ENCODE measurements around the gene PARS2. TPM values are rescaled to one million over a fixed set of nuclear protein-coding genes. Genes with fewer than 3 reads are reported as not detected.

Gene PARS2
- total RNA-seq, 1 donor, result 6.2 TPM

- TF ChIP-seq CTCF (IDR thresholded peaks at IDR 0.05; ENCODE audit: extremely low read depth, low read depth, low read length), result peak; percentile 93
- no peak overlapping the region for H3K4me3 ChIP-seq (ENCODE audit: insufficient read depth, low read length)
- no peaks in the 10 kb centered on the region for H3K27me3 ChIP-seq (ENCODE audit: insufficient read depth, low read length)
- H3K27ac ChIP-seq (ENCODE audit: low read depth, low read length), result no peak overlapping the region
- no peak overlapping the region for H3K4me2 ChIP-seq (ENCODE audit: insufficient read depth, low read length)
- H3K4me1 ChIP-seq (ENCODE audit: insufficient read depth, low read length), result peaks cover 8% of the 10 kb centered on the region
- no peaks in the 10 kb centered on the region for H4K20me1 ChIP-seq (ENCODE audit: insufficient read depth, low read length)
- no peak overlapping the region for H2AFZ ChIP-seq (ENCODE audit: low read length)
- peak; percentile 96 for DNase-seq (ENCODE audit: insufficient read length, low spot score, missing footprints)
- H3K36me3 ChIP-seq (ENCODE audit: insufficient read depth, low read length), result no peaks in the 10 kb centered on the region
- H3K9me3 ChIP-seq (ENCODE audit: low read depth, low read length), result no peaks in the 10 kb centered on the region
- no peaks in the 10 kb centered on the region for H3K79me2 ChIP-seq (ENCODE audit: insufficient read depth, low read length)
Observed at GRCh38 chr1:54810153-54810942, 46.0 kb upstream of the PARS2 start.

GRCh38 chr1:54809496-54810074 lies 45.3 kb upstream of the PARS2 start:
- Histone ChIP-seq H3K79me2 (ENCODE audit: insufficient read depth, low read length) (no peaks in the 10 kb centered on the region), H3K9me3 (ENCODE audit: low read depth, low read length) (no peaks in the 10 kb centered on the region), H3K4me1 (ENCODE audit: insufficient read depth, low read length) (peaks cover 8% of the 10 kb centered on the region), H4K20me1 (ENCODE audit: insufficient read depth, low read length) (no peaks in the 10 kb centered on the region), H3K4me3 (ENCODE audit: insufficient read depth, low read length) (no peak overlapping the region), H3K4me2 (ENCODE audit: insufficient read depth, low read length) (no peak overlapping the region), H3K27me3 (ENCODE audit: insufficient read depth, low read length) (no peaks in the 10 kb centered on the region), H3K27ac (ENCODE audit: low read depth, low read length) (no peak overlapping the region), H3K36me3 (ENCODE audit: insufficient read depth, low read length) (no peaks in the 10 kb centered on the region), H2AFZ (ENCODE audit: low read length) (no peak overlapping the region)
- no peak for DNase-seq (ENCODE audit: insufficient read length, low spot score, missing footprints)
- no peak for TF ChIP-seq CTCF (IDR thresholded peaks at IDR 0.05; ENCODE audit: extremely low read depth, low read depth, low read length)

- no peaks in the 10 kb centered on the region for H3K27me3 ChIP-seq (ENCODE audit: insufficient read depth, low read length)
- no peak overlapping the region for H2AFZ ChIP-seq (ENCODE audit: low read length)
- TF ChIP-seq CTCF (IDR thresholded peaks at IDR 0.05; ENCODE audit: extremely low read depth, low read depth, low read length), result peak; percentile 37
- H3K27ac ChIP-seq (ENCODE audit: low read depth, low read length), result no peak overlapping the region
- no peaks in the 10 kb centered on the region for H3K9me3 ChIP-seq (ENCODE audit: low read depth, low read length)
- DNase-seq (ENCODE audit: insufficient read length, low spot score, missing footprints), result peak; percentile 57
- H4K20me1 ChIP-seq (ENCODE audit: insufficient read depth, low read length), result no peaks in the 10 kb centered on the region
- H3K4me2 ChIP-seq (ENCODE audit: insufficient read depth, low read length), result no peak overlapping the region
- no peaks in the 10 kb centered on the region for H3K36me3 ChIP-seq (ENCODE audit: insufficient read depth, low read length)
- H3K4me3 ChIP-seq (ENCODE audit: insufficient read depth, low read length), result no peak overlapping the region
- peaks cover 13% of the 10 kb centered on the region for H3K4me1 ChIP-seq (ENCODE audit: insufficient read depth, low read length)
- no peaks in the 10 kb centered on the region for H3K79me2 ChIP-seq (ENCODE audit: insufficient read depth, low read length)
Observed at GRCh38 chr1:54808443-54809207, 44.3 kb upstream of the PARS2 start.

GRCh38 chr1:54807756-54808155 lies 43.4 kb upstream of the PARS2 start:
- Histone ChIP-seq H3K9me3 (ENCODE audit: low read depth, low read length) (no peaks in the 10 kb centered on the region), H3K4me2 (ENCODE audit: insufficient read depth, low read length) (no peak overlapping the region), H4K20me1 (ENCODE audit: insufficient read depth, low read length) (no peaks in the 10 kb centered on the region), H3K4me1 (ENCODE audit: insufficient read depth, low read length) (peaks cover 13% of the 10 kb centered on the region), H2AFZ (ENCODE audit: low read length) (peak overlapping the region; percentile 57), H3K27ac (ENCODE audit: low read depth, low read length) (no peak overlapping the region), H3K27me3 (ENCODE audit: insufficient read depth, low read length) (no peaks in the 10 kb centered on the region), H3K36me3 (ENCODE audit: insufficient read depth, low read length) (no peaks in the 10 kb centered on the region), H3K79me2 (ENCODE audit: insufficient read depth, low read length) (no peaks in the 10 kb centered on the region), H3K4me3 (ENCODE audit: insufficient read depth, low read length) (no peak overlapping the region)
- TF ChIP-seq CTCF (IDR thresholded peaks at IDR 0.05; ENCODE audit: extremely low read depth, low read depth, low read length), result no peak
- DNase-seq (ENCODE audit: insufficient read length, low spot score, missing footprints), result no peak

Measured in osteoblast (primary cell).